Skin epidermis (tissue), 12 donors: Measurements from ENCODE around the gene OSBPL3.

Source experiments
- H3K27ac ChIP-seq, 21 experiments: fragments of 200-600 bp; sonication (generic) in 11 of 21; one replicate each; pipeline ENCODE4 v1.5.0; 2020; ENCODE audit warnings: mild to moderate bottlenecking in 3 of 21, inconsistent platforms in 2 of 21, moderate library complexity in 2 of 21
- H3K4me3 ChIP-seq, 7 experiments: fragments of 200-600 bp; sonication (generic) in 2 of 7; one replicate each; pipeline ENCODE4 v1.5.0; 2020; ENCODE audit warnings: inconsistent platforms in 2 of 7, mild to moderate bottlenecking in 2 of 7, moderate library complexity in 1 of 7

Gene OSBPL3

DNA sequence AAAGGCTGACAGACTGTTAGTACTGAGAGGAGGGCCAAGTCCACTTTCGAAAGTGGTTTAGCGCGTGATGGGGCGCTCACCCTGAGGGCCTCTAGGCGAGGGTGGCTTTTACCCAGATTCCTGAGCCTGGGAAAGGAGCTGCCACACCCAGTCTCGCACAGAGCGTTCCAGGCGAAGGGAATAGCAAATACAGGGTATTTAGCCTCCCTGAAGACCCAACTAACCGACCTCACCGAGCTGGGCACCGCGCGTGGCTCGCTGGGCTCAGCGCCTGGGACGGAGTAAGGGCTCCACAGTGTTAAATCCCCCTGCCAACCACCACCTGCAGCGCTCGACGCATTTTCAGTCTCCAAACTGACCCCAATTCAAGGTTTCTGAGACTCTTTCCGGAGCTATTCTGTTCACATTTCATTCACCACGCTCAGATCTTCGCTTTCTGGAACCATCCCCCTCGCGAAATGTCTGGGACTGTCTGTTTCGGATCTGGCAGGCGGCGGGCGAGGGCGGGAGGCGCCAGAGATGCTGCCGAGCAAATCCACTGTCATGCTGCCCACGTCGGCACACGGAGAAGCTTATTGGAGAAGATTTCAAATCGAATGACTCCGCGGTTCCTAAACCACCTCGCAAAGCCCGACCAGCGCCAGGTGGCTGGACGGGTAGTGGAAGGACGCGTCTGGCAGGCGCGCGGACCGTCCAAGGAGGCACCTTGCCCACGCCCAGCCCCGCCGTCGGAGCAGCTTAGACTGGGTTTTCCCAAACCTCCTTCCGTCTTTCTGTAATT, 1.4 kb upstream of the OSBPL3 start:
- H3K4me3 ChIP-seq, result peak overlapping the region; percentile 59 to 96 (median 83)
- H3K27ac ChIP-seq, result peak overlapping the region in 20 of 21 experiments; percentile 77 to 95 (median 90)

DNA sequence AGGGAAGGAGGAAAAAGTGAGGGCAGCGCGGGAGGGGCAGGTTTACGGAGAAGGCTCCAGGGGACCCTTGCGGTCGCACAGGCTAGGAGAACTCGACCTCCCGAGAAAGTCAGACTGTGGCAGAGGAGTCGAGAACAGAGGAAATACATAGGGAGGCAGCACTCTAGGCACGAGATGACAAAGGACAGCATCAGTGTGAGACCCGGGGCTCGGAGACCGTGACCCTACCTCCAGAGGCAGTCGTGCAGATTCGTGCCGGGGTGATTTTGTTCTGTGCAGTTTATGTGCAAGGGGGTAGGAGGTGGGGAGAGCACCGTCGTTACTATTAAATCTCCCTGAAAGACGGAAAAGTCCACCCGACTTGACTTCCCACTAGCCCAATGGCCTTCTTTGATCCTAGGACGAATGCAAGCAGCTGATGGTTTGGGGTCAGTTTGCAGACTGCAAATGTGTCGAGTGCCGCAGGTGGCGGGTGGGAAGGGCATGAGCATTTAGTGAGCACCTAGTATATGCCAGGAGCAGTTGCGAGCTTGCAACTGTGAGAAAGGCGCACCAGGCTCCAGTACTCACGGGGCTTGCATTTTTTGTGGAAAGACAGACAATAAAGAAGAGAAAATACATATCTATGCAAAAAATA, 674 bp upstream of the OSBPL3 start:
- Histone ChIP-seq H3K27ac (peak overlapping the region; percentile 59 to 95 (median 89)), H3K4me3 (peak overlapping the region; percentile 59 to 96 (median 83))

DNA sequence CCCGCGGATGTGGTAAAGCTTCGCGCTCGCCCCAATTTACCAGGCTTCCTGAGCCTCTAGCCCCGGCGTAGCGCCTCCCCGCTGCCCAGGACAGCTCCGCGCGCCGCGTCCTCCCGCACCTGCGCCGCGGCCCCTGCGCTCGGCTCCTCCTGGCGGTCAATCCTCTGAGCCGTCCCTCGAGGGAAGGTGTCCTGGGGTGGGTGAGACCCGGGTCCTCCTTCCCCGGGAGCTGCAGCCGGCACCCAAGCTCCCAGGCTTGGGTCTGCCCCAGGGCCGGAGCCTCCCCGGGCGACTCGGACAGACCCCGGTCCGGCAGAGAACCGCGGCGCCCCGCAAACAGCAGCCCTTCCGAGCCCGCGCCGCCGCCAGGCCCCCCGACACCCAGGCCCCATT, 512 bp downstream of the OSBPL3 start:
- Histone ChIP-seq H3K27ac (peak overlapping the region; percentile 59 to 95 (median 90)), H3K4me3 (peak overlapping the region; percentile 59 to 96 (median 83))

GRCh38 chr7:24978843-24979469, 1.0 kb downstream of the OSBPL3 start:
- H3K4me3 ChIP-seq, result peak overlapping the region; percentile 59 to 96 (median 83)
- H3K27ac ChIP-seq, result peak overlapping the region in 20 of 21 experiments; percentile 77 to 95 (median 90)

DNA sequence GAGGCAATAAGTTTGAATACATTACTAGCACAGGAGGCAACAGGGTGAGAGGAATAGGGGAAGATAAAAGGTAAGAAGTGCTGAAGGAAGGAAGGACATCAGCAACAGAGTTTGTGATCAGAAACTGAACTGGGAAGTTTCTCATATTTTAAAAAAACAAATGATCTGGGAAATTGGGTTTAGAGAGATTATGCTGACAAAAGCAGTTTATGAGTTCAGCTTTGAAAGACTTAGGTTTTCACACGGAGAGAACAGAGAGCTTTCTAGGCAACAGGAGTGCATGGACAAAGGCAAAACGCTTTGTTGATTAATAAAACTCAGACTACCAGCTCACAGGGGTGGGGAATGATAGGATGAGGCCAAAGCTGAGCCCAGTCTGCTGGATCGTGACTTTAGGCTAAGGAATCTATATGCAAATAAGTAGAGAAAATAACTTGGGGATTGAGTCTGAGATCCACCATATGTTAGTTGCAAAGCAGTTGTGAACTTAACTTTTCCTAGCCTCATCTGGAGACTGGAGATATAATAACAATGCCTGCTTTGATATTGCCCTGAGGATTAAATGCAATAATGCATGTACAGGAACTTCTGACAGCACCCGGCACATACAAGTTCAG, 4.2 kb downstream of the OSBPL3 start:
- Histone ChIP-seq H3K4me3 (no peak overlapping the region), H3K27ac (no peak overlapping the region)

DNA sequence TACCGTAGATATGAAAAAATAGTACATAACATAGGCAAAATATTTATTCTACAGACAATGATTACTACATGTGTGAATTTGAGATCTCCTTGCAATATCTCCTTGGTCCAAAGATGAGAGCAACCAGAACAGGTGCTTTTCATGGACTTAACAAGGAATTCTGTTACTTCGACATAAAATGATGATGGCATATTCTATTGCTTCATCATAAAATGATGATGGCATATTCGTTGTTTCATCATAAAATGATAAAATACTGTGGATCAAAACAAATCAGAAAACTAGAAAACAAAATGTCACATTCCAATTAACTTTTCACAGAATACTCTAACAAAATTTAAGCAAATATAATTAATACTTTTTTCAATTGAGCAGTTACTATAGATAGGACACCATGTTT, 4.8 kb downstream of the OSBPL3 start:
- no peak overlapping the region for H3K27ac ChIP-seq
- H3K4me3 ChIP-seq, result no peak overlapping the region

GRCh38 chr7:24974026-24974832, 5.7 kb downstream of the OSBPL3 start:
- H3K27ac ChIP-seq, result no peak overlapping the region

GRCh38 chr7:24972991-24973390, 7.0 kb downstream of the OSBPL3 start:
- Histone ChIP-seq H3K27ac (peak overlapping the region in 1 of 21 experiments; percentile 89), H3K4me3 (no peak overlapping the region)

More at GRCh38 chr7:24974026-24974832, 5.7 kb downstream of the OSBPL3 start:
- H3K4me3 ChIP-seq, result no peak overlapping the region

DNA sequence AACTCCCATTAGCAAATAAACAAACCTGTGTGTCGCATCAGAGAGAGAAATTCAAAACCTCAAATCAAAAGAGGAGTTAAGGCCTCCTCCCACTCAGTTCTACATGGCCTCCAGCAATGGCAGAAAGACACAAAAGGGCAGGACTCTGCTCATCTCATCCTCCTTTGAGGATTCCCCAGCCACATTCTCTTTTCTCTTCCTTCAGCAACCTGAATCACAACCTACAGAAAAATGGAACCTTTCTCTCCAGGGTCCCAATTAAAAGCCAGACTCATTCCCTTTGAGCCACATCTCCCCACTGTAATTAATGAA, 7.9 kb downstream of the OSBPL3 start:
- H3K4me3 ChIP-seq, result no peak overlapping the region
- peak overlapping the region in 6 of 21 experiments; percentile 15 to 89 (median 74) for H3K27ac ChIP-seq

GRCh38 chr7:24971333-24972165, 8.4 kb downstream of the OSBPL3 start:
- H3K27ac ChIP-seq, result peak overlapping the region in 14 of 21 experiments; percentile 7 to 89 (median 68)
- no peak overlapping the region for H3K4me3 ChIP-seq

GRCh38 chr7:24970676-24971075, 9.3 kb downstream of the OSBPL3 start:
- Histone ChIP-seq H3K27ac (peak overlapping the region in 14 of 21 experiments; percentile 7 to 89 (median 68)), H3K4me3 (no peak overlapping the region)

- Histone ChIP-seq H3K27ac (peak overlapping the region in 5 of 21 experiments; percentile 15 to 58 (median 51)), H3K4me3 (no peak overlapping the region)
Observed at GRCh38 chr7:24968165-24968564, 11.8 kb downstream of the OSBPL3 start.

- Histone ChIP-seq H3K4me3 (no peak overlapping the region), H3K27ac (peak overlapping the region in 6 of 21 experiments; percentile 15 to 75 (median 54))
Observed at GRCh38 chr7:24967696-24968095, 12.3 kb downstream of the OSBPL3 start.

DNA sequence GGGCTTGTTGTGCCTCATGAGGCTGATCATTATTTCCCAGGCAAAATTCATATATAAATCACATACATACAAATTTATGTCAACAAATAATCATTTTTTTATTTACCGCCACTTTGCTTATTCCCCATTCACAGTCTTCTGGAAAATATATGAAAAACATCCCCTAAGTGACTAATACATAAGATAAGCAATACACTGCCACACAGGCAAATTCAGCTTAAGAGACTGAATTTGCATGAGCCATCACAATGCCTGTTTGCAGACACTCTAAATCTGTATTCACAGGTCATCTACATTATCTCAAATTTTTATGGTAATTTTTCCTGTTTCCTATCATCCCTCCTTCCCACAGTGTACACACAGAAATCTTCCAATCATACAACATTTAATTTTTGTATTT, 13.2 kb downstream of the OSBPL3 start:
- H3K4me3 ChIP-seq, result no peak overlapping the region
- H3K27ac ChIP-seq, result peak overlapping the region in 11 of 21 experiments; percentile 4 to 75 (median 51)

GRCh38 chr7:24965831-24966708, 13.9 kb downstream of the OSBPL3 start:
- Histone ChIP-seq H3K4me3 (no peak overlapping the region), H3K27ac (peak overlapping the region in 16 of 21 experiments; percentile 2 to 75 (median 53))

- H3K27ac ChIP-seq, result peak overlapping the region in 1 of 21 experiments; percentile 58
Observed at GRCh38 chr7:24964191-24964590, 15.8 kb downstream of the OSBPL3 start.

GRCh38 chr7:24963218-24963617, 16.8 kb downstream of the OSBPL3 start:
- Histone ChIP-seq H3K27ac (peak overlapping the region in 12 of 21 experiments; percentile 1 to 68 (median 32)), H3K4me3 (no peak overlapping the region)

More at GRCh38 chr7:24964191-24964590, 15.8 kb downstream of the OSBPL3 start:
- no peak overlapping the region for H3K4me3 ChIP-seq
